Adipocyte (in vitro differentiated cells): ENCODE measurements around the gene ZBP1.

Experiments
- DNase-seq: peaks from one replicate; pipeline ENCODE4 v3.0.0-alpha.2; 2015; ENCODE audit warnings: low read depth
- H3K27me3 ChIP-seq: replicated peaks from 2 replicates; pipeline ENCODE4 v1.7.0; 2013; ENCODE audit warnings: mild to moderate bottlenecking, low read length, moderate library complexity; ENCODE audit not compliant: control insufficient read depth, insufficient read depth
- H3K36me3 ChIP-seq: 2 replicates; pipeline ENCODE4 v1.7.0; 2013; ENCODE audit warnings: low read length, mild to moderate bottlenecking, moderate library complexity; ENCODE audit not compliant: control insufficient read depth, insufficient read depth, severe bottlenecking
- H3K4me1 ChIP-seq: 2 replicates; pipeline ENCODE4 v1.7.0; 2013; ENCODE audit warnings: mild to moderate bottlenecking, low read length, moderate library complexity; ENCODE audit not compliant: control insufficient read depth, insufficient read depth
- H3K4me3 ChIP-seq: 2 replicates; pipeline ENCODE4 v1.7.0; 2013; ENCODE audit warnings: mild to moderate bottlenecking, low read length, moderate library complexity
- H3K9ac ChIP-seq: 2 replicates; pipeline ENCODE4 v1.7.0; 2013; ENCODE audit warnings: mild to moderate bottlenecking, low read length, moderate library complexity
- H3K9me3 ChIP-seq: 2 replicates; pipeline ENCODE4 v1.7.0; 2013; ENCODE audit warnings: mild to moderate bottlenecking, low read length, moderate library complexity; ENCODE audit not compliant: control insufficient read depth

The ZBP1 gene

DNA sequence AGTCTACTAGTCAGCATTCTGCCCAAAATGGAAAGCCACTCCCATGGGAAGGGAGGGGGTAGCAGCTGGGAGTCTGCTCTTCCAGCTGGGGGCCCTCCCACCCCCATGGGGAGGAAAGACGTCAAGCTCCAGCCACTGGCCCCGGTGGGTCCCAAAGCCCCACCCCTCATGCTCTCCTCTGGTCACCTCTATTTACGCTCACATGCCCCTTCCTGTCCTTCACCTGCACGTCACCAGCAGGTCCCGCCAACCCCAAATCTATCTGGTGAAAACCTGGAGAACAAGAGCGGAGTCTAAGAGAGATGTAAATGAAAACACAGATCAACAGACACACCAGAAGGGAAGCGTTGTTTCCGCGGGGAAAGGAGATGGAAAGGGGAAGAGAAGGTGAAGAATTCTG lies 30.0 kb upstream of the ZBP1 start:
- Histone ChIP-seq H3K4me3 (no peak overlapping the region), H3K9me3 (peaks cover 10% of the 10 kb centered on the region), H3K9ac (no peak overlapping the region), H3K4me1 (no peaks in the 10 kb centered on the region), H3K27me3 (peaks cover 9% of the 10 kb centered on the region), H3K36me3 (peaks cover 17% of the 10 kb centered on the region)
- no peak for DNase-seq

DNA sequence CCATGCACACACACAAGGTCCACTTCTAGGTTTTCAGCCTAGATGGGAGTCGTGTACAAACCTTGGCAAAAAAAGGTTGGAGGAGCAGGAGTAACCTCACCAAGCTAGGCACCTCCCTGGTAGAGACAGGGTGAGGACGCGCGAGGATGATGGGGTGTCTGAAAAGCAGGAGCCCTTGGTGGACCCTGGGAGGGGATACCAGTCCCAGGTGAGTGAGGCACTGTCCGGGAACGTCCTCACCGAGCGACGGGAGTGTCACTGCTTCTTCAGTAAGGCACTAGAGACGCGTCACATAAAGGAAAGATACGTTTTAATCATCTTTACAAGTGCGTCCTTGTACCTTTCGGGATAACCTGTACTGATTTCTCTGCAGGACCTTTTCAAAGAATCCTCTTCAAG lies 29.4 kb upstream of the ZBP1 start:
- H3K27me3 ChIP-seq: peaks cover 9% of the 10 kb centered on the region
- H3K9me3 ChIP-seq: peaks cover 15% of the 10 kb centered on the region
- H3K4me3 ChIP-seq: no peak overlapping the region
- H3K4me1 ChIP-seq: no peaks in the 10 kb centered on the region
- peaks cover 17% of the 10 kb centered on the region for H3K36me3 ChIP-seq
- no peak for DNase-seq
- H3K9ac ChIP-seq: no peak overlapping the region

DNA sequence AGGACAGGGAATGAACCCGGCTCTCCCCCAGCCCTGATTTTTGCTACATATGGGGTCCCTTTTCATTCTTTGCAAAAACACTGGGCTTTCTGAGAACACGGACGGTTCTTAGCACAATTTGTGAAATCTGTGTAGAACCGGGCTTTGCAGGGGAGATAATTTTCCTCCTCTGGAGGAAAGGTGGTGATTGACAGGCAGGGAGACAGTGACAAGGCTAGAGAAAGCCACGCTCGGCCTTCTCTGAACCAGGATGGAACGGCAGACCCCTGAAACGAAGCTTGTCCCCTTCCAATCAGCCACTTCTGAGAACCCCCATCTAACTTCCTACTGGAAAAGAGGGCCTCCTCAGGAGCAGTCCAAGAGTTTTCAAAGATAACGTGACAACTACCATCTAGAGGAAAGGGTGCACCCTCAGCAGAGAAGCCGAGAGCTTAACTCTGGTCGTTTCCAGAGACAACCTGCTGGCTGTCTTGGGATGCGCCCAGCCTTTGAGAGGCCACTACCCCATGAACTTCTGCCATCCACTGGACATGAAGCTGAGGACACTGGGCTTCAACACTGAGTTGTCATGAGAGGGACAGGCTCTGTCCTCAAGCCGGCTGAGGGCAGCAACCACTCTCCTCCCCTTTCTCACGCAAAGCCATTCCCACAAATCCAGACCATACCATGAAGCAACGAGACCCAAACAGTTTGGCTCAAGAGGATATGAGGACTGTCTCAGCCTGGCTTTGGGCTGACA lies 28.8 kb upstream of the ZBP1 start:
- H3K4me3 ChIP-seq: no peak overlapping the region
- H3K27me3 ChIP-seq: peaks cover 9% of the 10 kb centered on the region
- H3K9ac ChIP-seq: no peak overlapping the region
- H3K9me3 ChIP-seq: peaks cover 17% of the 10 kb centered on the region
- DNase-seq: no peak
- no peaks in the 10 kb centered on the region for H3K4me1 ChIP-seq
- peaks cover 17% of the 10 kb centered on the region for H3K36me3 ChIP-seq

DNA sequence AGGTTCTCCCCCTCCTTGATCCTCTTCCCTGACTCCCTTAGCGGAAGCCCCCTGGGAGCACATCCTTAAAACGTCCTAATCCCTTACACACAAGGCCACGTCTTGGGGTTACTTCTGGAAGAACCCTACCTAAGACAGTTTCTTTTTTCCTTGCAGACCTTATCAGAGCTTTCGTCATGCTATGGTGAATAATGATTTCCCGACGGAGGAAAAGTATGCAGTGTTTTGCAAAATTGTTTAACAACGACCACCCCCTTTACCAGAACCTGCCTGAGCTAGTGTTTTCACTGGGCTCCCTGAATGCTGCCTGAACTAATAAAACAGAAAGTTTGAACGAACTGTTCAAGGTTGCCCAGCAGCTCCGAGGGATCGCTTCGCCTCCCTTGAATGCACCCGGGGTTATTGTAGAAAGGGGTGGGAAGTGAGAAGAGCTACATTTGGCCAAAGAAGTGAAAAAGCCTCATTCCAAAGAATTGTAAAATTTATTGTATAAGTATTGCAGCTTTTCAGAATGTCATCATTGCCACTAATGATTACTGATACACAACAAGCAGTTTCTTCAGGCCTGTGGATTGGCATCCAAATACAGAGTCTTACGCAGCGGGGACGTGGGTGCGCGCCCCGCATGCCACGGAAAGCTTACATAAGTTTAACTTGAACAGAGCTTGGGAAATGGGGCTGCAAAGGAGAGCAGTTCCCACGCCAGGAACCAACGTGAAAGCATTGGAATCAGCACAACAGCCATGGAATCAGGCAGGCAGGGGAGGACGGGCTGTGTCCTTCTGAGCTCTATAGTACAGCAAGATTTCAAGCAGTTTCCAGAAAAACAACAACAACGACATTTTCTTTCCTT lies 27.9 kb upstream of the ZBP1 start:
- Histone ChIP-seq H3K4me1 (no peaks in the 10 kb centered on the region), H3K9me3 (peaks cover 26% of the 10 kb centered on the region), H3K36me3 (peaks cover 17% of the 10 kb centered on the region), H3K27me3 (peaks cover 12% of the 10 kb centered on the region), H3K4me3 (no peak overlapping the region), H3K9ac (no peak overlapping the region)
- DNase-seq: no peak

DNA sequence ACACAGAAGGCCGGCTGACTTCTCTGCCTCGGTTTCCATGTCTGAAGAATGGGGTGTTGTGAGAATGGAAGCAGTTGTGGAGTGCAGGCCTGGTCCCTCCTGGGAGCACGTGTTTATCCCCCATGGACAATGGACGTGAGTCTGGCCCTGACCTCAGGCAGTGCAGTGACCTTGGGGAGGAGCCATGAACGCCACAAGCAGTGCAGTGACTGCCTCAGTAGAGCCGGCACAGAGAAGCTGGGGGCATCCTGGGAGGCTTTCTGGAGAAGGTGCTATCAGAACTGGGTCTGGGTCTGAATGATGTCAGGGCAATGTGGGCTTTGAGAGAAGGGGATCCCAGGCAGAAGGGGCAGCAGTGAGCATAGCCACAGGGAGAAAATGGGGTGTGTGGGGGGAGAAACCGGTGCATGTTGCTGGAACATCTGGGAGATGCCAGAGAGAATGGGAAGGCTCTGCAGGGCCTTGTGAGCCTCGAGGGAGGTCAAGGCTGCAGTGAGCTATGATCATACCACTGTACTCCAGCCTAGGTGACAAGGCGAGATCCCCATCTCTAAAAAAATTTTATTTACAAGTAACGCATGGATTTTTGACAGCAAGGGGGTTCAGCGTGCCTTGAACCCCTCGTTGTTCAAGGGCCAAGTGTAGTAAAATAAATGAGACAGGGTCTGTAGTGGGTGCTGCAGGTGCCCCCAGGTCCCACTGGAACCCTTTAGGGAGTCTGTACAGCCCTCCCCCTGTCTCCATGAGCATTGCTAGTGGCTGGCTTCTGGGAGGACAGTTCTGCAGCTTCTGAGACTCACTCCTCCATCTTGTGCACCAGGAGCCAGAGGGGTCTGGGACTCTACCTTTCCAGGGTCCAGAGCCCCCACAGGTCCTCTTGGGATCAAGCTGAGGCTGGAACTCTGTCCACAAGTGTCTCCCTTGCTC lies 27.0 kb upstream of the ZBP1 start:
- H3K4me1 ChIP-seq: no peaks in the 10 kb centered on the region
- H3K36me3 ChIP-seq: peaks cover 15% of the 10 kb centered on the region
- peaks cover 14% of the 10 kb centered on the region for H3K27me3 ChIP-seq
- H3K4me3 ChIP-seq: no peak overlapping the region
- no peak for DNase-seq
- H3K9me3 ChIP-seq: peaks cover 31% of the 10 kb centered on the region
- no peak overlapping the region for H3K9ac ChIP-seq

DNA sequence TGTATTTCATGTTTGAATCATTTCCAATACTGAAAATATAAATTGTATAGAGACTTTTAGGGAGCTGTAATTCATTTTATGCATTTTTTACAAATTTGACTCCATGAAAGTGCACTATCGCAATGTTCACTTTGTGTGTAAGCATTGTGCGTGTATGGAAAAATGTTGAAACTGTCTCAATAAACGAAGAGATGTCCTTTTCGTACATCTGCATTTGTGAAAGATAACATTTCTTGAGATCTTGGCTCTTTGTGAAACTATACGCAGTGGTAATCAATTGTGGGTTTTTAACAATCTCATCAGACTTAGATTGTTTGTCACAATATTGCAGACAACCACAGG lies 18.6 kb upstream of the ZBP1 start:
- Histone ChIP-seq H3K4me3 (no peak overlapping the region), H3K36me3 (no peaks in the 10 kb centered on the region), H3K4me1 (no peaks in the 10 kb centered on the region), H3K27me3 (peaks cover 34% of the 10 kb centered on the region), H3K9me3 (peaks cover 37% of the 10 kb centered on the region), H3K9ac (no peak overlapping the region)
- DNase-seq: no peak

DNA sequence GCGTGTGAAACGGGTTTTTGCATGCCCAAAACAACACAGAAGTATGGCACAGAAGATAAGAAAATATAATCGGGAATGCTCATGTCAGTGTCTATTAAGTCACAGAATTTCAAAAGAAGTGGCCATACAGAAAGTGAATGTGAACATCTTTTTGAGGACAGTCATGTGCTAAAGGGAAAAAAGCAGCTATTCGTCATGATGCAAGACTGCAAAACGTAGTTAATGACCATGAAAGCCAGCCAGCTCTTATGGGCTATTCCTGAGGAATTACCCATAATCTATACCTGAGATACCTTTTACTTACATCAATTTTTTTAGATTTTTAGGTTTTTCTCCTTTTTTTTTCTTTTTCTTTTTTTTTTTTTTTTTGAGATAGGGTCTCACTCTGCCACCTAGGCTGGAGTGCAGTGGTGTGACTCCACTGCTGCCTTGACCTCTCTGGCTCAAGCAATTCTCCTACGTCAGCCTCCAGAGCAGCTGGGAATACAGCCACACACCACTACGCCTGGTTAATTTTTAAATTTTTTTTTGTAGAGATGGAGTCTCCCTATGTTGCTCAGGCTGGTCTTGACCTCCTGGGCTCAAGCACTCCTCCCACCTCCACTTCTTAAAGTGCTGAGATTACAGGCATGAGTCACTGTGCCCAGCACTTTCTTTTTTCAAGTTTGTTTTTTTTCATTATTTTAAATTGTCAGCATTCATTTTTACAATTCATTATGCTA lies 18.1 kb upstream of the ZBP1 start:
- Histone ChIP-seq H3K27me3 (peaks cover 34% of the 10 kb centered on the region), H3K4me1 (no peaks in the 10 kb centered on the region), H3K9me3 (peaks cover 31% of the 10 kb centered on the region), H3K36me3 (no peaks in the 10 kb centered on the region), H3K4me3 (no peak overlapping the region), H3K9ac (no peak overlapping the region)
- DNase-seq: no peak

DNA sequence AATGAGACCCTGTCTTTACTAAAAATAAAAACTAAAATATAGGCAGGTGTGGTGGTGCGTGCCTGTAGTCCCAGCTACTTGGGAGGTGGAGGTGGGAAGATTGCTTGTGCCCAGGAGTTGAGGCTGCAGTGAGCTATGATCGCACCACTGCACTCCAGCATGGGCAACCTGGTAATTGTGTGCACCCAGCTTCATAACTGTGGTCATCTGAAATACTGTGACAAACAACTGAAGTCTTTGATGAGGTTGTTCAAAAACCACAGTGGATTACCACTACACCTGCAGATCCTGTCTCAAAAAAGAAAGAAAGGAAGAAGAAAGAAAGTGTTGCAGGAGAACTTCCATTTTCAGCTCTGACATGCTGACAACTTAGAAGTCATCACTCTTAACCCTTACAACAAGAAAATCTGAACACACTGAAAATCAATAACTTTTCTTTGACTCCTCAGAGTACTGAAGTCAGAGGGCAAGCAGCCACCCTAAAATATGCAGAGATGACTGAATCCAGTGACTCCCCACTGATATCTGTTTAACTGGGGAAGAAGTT lies 13.8 kb upstream of the ZBP1 start:
- H3K4me3 ChIP-seq: no peak overlapping the region
- H3K4me1 ChIP-seq: no peaks in the 10 kb centered on the region
- H3K27me3 ChIP-seq: peaks cover 53% of the 10 kb centered on the region
- no peak for DNase-seq
- no peak overlapping the region for H3K9ac ChIP-seq
- H3K9me3 ChIP-seq: peaks cover 25% of the 10 kb centered on the region
- H3K36me3 ChIP-seq: no peaks in the 10 kb centered on the region

DNA sequence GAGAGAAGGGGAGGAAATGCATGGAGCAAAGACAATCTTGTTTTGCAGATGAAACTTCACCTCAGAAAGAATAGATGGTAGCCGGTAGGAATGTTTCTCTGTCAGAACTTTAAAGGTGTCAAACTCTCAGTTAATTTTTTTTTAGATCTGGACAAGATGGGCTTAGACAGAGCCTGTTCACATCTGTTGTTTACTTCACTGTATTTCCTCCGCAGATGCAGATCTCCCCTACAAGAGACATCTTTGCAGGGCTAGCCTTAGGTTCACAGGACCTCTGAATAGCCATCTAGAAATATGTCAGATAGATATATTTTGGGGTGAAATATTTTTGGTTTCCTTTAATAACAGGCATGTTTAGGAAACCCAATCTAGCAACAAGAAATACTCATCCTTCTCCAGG lies 12.1 kb upstream of the ZBP1 start:
- no peak for DNase-seq
- Histone ChIP-seq H3K36me3 (no peaks in the 10 kb centered on the region), H3K9me3 (peaks cover 25% of the 10 kb centered on the region)

DNA sequence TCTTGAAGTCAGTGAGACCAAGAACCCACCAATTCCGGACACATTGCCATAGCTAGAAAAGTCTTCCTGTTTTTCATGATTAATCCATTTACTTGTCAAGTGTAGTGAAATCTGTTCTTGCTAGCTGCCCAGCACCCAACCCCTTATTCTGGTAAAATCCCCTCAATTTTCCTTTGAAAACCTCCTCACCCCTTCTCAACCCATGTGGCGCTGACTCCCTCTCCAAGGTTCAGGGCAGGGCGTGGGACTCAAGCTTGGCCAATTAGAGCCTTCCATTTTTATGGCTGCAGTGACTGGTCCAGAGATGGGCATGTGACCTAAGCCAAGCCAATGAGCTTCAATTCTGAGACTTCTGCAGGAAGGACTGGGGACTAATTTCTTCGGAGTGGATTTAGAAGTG lies 9.8 kb upstream of the ZBP1 start:
- H3K4me3 ChIP-seq: no peak overlapping the region
- H3K36me3 ChIP-seq: no peaks in the 10 kb centered on the region
- H3K27me3 ChIP-seq: peaks cover 39% of the 10 kb centered on the region
- peaks cover 10% of the 10 kb centered on the region for H3K4me1 ChIP-seq
- no peak for DNase-seq
- H3K9me3 ChIP-seq: peaks cover 7% of the 10 kb centered on the region
- H3K9ac ChIP-seq: no peak overlapping the region

More for the DNA sequence above, 12.1 kb upstream of the ZBP1 start:
- Histone ChIP-seq H3K9ac (no peak overlapping the region), H3K27me3 (peaks cover 53% of the 10 kb centered on the region), H3K4me1 (peaks cover 10% of the 10 kb centered on the region), H3K4me3 (no peak overlapping the region)
